Measurements from ENCODE around the gene CC2D1B. TPM values are rescaled to one million over a fixed set of nuclear protein-coding genes. Genes with fewer than 3 reads are reported as not detected.

The CC2D1B gene
- total and polyA plus RNA-seq, 9 donors: 15.5 to 38.9 (median 27.0) TPM

DNA sequence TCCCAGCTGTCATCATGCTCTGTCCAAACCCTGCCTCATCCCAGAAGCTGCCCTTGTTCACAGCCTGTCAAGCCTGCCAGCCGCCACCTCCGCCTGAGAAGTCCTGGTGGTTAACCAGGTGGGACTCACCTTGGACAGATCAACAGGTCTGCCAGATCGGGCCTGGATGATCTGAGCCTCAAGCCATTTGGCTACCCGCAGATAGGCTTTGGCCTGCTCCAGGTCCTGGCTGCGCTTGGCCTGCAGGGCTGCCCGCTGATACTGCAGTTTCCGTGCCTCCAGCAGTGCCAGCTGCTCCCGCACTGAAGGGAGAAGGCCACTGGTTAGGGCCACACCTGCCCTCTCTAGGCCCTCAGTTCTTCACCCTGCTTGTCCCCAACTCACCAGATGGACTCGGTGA is 8.6 kb downstream of the CC2D1B start:
- Histone ChIP-seq H3K9me3 (no peaks in the 10 kb centered on the region), H3K27me3 (no peaks in the 10 kb centered on the region), H3K36me3 (no peaks in the 10 kb centered on the region), H3K4me3 (no peak overlapping the region), H3K27ac (no peak overlapping the region), H3K4me1 (ENCODE audit: insufficient read depth) (no peaks in the 10 kb centered on the region)
- intact Hi-C loops (cut with DNase I): no loop called here
- no peak for TF ChIP-seq POLR2A (IDR thresholded peaks at IDR 0.05)
- TF ChIP-seq, protein P1, sequence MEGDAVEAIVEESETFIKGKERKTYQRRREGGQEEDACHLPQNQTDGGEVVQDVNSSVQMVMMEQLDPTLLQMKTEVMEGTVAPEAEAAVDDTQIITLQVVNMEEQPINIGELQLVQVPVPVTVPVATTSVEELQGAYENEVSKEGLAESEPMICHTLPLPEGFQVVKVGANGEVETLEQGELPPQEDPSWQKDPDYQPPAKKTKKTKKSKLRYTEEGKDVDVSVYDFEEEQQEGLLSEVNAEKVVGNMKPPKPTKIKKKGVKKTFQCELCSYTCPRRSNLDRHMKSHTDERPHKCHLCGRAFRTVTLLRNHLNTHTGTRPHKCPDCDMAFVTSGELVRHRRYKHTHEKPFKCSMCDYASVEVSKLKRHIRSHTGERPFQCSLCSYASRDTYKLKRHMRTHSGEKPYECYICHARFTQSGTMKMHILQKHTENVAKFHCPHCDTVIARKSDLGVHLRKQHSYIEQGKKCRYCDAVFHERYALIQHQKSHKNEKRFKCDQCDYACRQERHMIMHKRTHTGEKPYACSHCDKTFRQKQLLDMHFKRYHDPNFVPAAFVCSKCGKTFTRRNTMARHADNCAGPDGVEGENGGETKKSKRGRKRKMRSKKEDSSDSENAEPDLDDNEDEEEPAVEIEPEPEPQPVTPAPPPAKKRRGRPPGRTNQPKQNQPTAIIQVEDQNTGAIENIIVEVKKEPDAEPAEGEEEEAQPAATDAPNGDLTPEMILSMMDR (IDR thresholded peaks at IDR 0.05): no peak
- no peak for TF ChIP-seq EP300 (IDR thresholded peaks at IDR 0.05)
- 93 to 97% (median 93%) methylated on average over 9 of the region's 9 CpGs for WGBS, 3 donors
- DNase-seq: no peak

DNA sequence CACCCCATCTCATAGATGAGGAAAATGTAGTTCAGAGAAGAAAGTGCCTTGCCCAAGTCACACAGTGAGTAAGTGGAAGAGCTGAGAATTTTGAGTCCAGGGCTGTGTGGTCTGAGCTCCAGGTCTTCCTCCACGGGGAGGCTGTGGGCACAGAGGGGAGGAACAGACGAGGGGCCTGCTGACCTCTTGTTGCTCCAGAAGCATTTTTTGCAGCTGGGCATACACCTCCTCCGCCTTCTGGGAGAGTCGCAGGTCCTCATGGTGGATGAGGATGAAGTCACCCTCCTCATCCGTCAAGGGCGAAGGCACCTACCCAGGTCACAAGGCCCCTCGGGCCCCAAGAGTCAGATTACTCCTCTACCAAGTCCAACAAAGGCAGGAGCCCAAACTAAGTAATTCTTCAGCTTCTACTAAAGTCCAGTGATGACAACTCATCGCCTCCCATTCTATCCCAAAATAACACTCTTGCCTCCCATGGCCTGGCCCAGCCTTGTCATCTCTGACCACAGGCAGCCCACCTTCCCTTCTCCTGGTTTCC is 9.1 kb downstream of the CC2D1B start:
- no peak for TF ChIP-seq POLR2A (IDR thresholded peaks at IDR 0.05)
- TF ChIP-seq, protein P1 (IDR thresholded peaks at IDR 0.05): no peak
- TF ChIP-seq EP300 (IDR thresholded peaks at IDR 0.05): no peak
- DNase-seq: no peak
- no peak overlapping the region for H3K4me3 ChIP-seq
- H3K27ac ChIP-seq: no peak overlapping the region
- no peaks in the 10 kb centered on the region for H3K27me3 ChIP-seq
- WGBS, 3 donors: 85 to 89% (median 87%) methylated on average over 8 of the region's 8 CpGs
- intact Hi-C loops (cut with DNase I): no loop called here
- no peaks in the 10 kb centered on the region for H3K4me1 ChIP-seq (ENCODE audit: insufficient read depth)
- no peaks in the 10 kb centered on the region for H3K9me3 ChIP-seq
- H3K36me3 ChIP-seq: no peaks in the 10 kb centered on the region

DNA sequence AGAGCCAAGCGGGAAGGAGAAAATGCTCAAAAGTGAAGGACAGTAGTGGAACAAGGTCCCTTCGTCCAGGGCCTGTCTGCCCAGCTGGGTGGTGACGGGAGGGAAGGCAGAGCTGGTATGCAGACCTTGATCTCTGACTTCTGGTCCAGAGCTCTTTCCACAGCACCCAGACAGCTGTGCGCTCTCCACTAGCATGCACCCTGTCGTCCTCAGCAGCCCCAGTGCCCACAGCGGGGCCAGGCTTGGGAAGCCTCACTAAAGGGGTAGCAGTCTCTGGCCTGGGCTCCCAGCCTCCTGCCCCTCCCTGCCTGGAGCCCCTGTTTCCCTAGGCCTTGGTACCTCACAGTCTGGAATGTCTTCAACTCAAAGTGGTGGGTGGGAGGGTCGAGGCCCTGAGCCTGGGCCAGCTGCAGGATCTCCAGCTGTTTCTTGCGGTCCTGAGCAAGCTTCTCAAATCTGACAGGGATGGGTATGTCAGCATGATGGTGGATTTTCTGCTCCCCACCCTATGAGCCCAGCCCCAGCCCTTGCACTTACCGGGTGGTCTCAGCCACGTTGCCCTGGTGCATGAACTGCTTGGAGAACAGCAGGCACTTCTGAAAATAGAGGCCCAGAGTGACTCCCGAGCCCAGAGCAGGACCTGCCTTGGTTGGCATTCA is 10.0 kb downstream of the CC2D1B start:
- H3K36me3 ChIP-seq: no peaks in the 10 kb centered on the region
- no peak overlapping the region for H3K27ac ChIP-seq
- no peak for DNase-seq

DNA sequence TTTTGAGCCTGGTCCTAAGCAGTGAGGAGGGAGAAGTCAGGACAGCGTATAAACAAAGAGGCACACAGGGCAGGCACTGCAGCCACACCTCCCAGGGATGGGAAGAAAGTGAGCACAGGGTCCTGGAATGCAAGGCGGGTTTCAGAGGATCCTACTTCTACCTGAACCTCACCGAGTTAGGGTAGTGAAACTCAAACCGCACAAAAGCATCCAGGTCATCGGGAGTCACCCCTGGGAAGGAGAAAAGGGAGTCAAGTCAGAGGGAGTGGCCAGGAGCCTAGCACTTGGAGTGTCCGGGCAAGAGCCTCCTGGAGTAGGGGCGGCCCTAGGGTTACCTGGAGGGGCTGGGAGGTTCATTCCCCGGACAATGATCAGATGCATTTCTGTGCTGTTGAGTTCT is 10.6 kb downstream of the CC2D1B start:
- H3K4me3 ChIP-seq: no peak overlapping the region
- peaks cover 2% of the 10 kb centered on the region for H3K4me1 ChIP-seq (ENCODE audit: insufficient read depth)
- H3K36me3 ChIP-seq: no peaks in the 10 kb centered on the region
- 90 to 95% (median 92%) methylated on average over 8 of the region's 8 CpGs for WGBS, 3 donors
- TF ChIP-seq, protein P1 (IDR thresholded peaks at IDR 0.05): no peak
- no peak for TF ChIP-seq POLR2A (IDR thresholded peaks at IDR 0.05)
- TF ChIP-seq EP300 (IDR thresholded peaks at IDR 0.05): no peak
- no peaks in the 10 kb centered on the region for H3K9me3 ChIP-seq
- no peak overlapping the region for H3K27ac ChIP-seq
- H3K27me3 ChIP-seq: no peaks in the 10 kb centered on the region
- no peak for DNase-seq
- intact Hi-C loops (cut with DNase I): no loop called here

More for the DNA sequence above, 10.0 kb downstream of the CC2D1B start:
- TF ChIP-seq EP300 (IDR thresholded peaks at IDR 0.05) (no peak), POLR2A (IDR thresholded peaks at IDR 0.05) (no peak)
- TF ChIP-seq, protein P1 (IDR thresholded peaks at IDR 0.05): no peak
- no peaks in the 10 kb centered on the region for H3K27me3 ChIP-seq
- H3K4me3 ChIP-seq: no peak overlapping the region
- intact Hi-C loops (cut with DNase I): no loop called here
- H3K4me1 ChIP-seq (ENCODE audit: insufficient read depth): no peaks in the 10 kb centered on the region
- 56 to 73% (median 64%) methylated on average over 11 of the region's 11 CpGs for WGBS, 3 donors
- H3K9me3 ChIP-seq: no peaks in the 10 kb centered on the region
